Ovary (tissue), 3 donors: ENCODE measurements around the gene USF2.

Experiments
- CTCF ChIP-seq, 3 donors: fragments of 450-650 bp in 2 of 3; fragments of 200-600 bp in 1 of 3; IDR thresholded peaks; one replicate each; pipeline versions ENCODE4 v1.5.1 to v1.8.0; 2016 to 2022; ENCODE audit warnings: antibody characterized with exemption in 3 of 3, mild to moderate bottlenecking in 1 of 3
- EP300 ChIP-seq: sonication (generic); formaldehyde crosslinking; IDR thresholded peaks from one replicate; pipeline ENCODE4 v1.6.1; 2017; ENCODE audit warnings: antibody characterized with exemption
- POLR2A ChIP-seq: fragments of 450-650 bp; IDR thresholded peaks from one replicate; pipeline ENCODE4 v1.6.1; 2017; ENCODE audit warnings: antibody characterized with exemption, mild to moderate bottlenecking, moderate library complexity
- donor health status: DM: no; HTN: no; CAD: no.

DNA sequence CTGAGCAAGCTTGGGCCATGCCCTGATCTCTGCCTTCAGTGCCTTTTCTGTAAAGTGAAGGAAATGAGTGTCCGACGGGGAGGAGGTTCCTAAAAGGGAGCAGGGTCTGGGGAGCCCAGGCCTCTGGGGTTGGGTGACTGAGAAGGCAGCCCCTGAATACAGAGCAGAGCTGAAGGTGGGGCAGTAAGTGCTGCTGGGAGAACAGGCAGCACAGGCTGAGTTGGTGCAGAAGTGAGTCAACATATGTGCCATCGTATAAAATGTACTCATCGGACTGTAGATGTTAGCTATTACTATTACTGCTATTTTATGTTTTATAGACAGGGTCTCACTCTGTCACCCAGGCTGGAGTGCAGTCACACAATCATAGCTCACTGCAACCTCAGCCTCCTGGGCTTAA is 12.5 kb downstream of the USF2 start:
- TF ChIP-seq CTCF (IDR thresholded peaks at IDR 0.05) (no peak), POLR2A (no peak), EP300 (no peak)
